ENCODE results near the gene PTPRN2.

DNA sequence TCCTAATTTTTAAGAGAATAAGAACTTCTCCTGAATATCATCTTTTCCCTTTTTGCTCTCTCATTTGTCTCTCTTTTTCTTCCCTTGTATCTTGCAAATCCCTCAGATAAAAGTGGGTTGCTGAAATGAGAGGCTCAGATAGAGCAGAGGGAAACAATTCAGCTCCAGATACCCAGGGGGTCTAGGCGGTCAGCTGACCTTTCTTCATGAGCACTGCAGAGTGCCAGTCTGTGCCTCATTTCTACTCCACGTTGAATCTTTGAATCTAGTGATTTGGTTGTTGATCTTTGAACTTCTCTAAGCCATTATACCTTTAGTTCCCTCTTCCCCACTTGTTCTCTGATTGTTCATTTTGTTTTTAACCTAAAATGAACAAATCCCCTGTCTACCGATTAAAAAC is 572.6 kb downstream of the PTPRN2 start:
- TF ChIP-seq CTCF (conservative IDR thresholded peaks at IDR 0.05) (no peak), EZH2 (IDR thresholded peaks at IDR 0.05; ENCODE audit: low read depth) (no peak)

All from PC-9 (cell line).